Right hindlimb (tissue), 1 donor: Measurements from ENCODE around the gene PGM5.

Experiments
- DNase-seq: peaks from one replicate; pipeline ENCODE4 v3.0.0-alpha.2; 2018

Gene PGM5

DNA sequence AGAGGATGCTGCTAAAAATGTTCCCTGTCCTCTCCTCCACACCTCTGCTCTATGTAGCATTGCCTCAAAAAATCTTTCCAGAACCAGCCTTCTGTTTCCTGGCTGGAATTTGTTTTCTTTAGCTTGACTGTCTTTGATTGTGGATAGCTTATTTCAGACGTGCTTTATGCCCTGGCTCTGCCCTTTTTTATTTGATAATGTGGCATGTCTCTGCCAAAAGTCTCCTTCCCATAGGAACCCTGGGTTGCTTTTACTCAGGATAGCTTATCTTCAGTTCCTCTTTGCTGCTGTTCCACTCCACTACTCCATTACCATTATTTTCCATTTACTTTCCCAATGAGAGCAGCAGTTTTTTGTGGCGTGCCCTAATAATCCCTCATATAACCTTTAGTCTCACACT lies 185.2 kb downstream of the PGM5 start:
- DNase-seq = no peak

DNA sequence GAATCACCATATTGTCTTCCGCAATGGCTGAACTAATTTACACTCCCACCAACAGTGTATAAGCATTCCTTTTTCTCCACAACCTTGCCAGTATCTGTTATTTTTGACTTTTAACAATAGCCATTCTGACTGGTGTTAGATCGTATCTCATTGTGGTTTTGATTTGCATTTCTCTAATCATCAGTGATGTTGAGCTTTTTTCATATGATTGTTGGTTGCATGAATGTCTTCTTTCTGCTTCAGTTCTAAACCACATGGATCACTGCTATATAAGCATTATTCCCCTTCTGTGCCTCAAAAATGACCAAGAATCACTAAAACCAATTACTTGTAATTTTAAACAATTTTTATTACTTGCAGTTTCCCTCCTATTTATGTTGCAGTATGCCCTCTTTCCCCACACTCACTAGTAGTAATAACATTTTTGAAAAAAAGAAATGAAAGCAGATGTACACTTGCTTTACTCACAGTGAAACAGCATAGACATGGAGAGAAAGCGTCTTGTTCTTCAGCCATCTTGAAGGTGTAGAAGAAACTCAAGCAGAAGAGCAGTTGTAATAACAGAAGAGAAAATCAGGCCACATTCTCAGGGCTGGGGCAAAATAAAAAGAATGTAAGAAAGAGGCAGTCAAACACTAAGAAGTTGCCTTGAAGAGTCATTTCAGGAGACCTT lies 188.8 kb downstream of the PGM5 start:
- DNase-seq = no peak

DNA sequence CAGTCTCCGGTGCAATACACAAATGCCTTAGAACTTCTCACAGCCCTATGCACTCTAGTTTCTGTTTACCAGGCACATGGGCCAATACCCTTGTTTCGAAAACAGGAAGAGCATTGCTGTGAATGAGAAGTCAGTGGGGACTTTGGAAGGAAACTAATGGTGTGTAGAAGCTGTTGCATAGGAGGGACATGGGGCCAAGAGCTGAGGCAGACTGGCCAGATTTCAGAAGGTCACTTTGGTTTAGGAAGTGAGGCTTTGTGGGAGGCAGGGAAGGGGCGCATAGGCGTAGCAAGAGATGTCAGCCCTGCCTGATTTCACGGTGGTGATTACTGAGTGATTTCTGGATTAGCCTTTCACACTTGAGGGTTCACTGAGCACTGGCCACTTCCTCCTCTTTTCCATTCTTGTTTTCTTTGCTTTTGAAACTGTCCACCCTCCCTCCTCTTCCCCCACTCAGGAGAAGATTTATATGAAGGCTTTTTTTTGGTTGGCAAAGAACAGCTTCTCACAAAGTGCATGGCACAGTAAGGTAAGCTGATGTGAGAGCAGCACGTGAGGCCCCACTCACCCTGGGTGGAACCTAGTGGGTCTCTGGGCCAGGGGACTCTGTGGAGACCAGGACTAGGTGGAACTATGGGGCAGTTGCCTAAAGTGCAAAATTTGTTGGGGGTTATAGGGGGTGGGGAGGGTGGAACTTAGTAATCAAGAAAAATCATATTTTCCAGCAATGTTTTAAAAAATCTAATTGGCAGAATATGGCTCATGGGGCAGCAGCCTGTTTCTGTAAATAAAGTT lies 190.4 kb downstream of the PGM5 start:
- no peak for DNase-seq

DNA sequence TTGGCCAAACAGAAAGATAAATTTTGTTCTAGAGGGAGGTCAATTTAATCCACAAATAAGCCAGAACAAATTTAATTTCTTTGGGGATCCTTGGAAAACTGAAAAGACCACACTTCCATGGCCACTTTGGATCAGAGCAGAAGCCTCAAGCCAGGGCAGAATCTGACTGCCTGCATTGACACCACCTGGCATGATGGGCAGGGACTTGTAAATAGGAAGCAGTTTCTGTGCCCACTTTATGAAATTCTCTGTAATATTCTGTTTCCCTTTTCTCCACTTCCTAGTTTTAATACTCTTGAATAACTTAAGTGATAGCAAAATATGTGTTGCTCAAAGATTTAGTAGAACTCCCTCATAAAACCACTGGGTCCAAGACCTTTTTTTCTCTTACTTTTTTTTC lies 191.0 kb downstream of the PGM5 start:
- no peak for DNase-seq

DNA sequence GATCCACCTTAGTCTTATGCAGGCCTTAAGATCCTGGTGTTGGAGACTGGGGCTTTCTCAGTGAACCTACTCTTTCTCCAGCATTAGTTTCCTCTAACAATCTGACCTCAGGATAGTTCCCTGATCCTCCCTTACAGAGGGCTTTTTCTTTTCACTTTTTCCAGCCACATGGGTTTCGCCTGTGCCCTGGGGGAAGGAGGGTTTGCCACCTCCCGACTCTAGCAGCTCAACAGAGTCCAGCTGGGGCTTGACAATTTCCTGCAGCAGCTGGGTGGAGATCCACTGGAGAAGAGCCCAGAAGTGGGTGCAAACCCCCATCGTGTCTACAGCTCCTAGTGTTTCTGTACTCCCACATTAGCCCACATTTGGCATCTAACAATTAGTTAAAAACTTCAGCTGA lies 191.8 kb downstream of the PGM5 start:
- DNase-seq = no peak

DNA sequence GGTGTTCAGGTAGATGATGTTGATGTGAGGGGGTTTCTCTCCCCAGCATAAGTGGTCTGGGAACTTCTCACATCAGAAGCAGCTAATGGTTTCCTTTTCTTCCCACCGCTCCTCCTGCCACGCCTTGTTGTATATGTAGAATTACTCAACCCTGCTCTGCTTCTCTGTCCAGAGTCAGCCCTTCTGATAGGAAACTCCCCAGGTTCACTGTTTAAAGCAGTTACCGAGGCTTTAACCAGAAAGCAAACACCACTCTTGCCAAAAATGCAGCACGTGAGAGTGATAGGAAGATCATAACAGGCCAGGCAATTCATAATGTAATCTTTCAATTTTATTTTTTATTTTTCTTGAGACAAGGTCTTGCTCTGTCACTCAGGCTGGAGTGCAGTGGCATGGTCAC lies 194.8 kb downstream of the PGM5 start:
- DNase-seq = no peak

DNA sequence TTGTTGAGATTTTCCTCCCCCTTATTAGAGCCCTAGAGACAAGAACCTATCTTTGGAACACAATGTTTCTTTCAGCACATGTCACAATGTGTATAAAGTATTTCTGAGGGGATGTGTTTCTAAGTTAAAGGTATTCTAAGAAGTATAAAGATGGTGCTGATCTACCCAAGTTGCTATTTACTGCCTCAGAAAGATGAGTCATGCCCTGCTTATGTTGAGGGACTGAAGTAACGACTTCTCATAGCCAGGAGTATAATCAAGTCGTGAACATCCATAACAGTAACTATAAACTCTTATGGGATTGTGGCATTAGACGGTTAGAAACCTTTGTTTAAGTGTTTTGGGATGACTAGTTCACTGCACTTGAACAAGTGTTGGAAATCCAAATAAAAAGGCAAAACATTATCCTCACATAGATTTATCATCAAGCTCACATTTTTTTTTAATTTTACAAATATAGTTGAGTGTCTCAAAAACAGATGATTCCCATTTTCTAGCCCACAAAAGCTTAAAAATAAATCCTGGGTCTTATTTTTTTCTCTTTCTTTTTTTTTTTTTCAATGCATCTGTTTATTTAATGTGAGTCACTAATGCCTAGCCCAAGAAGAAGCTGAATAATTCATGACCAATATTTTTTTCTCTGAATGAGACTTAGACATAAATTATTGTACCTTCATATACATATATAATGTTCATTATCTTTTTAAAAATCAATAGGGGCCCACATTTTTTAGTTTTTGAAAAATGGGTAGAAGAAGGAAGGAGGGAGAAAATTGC lies 196.5 kb downstream of the PGM5 start:
- no peak for DNase-seq

DNA sequence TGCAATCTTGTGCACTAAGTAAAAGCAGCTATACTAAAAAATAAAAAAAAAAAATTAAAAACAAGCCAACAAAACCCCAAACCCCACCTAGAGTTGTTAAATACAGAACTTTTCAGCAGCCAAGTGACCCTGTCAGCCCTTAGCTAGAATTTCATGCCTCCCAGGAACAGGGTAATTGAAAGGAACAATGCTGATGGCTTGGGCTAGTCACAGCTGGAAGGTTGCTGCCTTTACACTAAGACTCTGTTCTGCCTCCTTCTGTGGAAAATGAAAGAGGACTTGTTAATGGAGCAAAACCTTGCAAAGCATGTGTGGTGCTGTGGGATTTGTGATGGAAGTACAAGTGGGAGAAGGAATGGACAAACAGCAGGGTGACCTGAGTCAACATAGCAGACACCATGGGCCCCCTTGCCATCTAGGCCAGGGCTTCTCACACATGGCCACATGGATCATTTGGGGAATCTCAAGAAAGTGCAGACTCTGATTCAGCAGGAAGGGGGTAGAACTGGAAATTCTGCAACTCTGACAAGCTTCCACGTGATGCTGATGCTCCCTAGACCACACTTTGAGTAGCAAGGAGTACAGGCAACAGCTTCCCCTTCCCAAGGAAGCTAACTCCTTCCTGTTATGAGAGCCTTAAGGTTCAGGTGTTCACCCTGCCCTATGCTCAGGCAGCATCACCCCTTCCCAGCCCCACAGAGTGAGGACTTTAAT lies 199.2 kb downstream of the PGM5 start:
- no peak for DNase-seq

DNA sequence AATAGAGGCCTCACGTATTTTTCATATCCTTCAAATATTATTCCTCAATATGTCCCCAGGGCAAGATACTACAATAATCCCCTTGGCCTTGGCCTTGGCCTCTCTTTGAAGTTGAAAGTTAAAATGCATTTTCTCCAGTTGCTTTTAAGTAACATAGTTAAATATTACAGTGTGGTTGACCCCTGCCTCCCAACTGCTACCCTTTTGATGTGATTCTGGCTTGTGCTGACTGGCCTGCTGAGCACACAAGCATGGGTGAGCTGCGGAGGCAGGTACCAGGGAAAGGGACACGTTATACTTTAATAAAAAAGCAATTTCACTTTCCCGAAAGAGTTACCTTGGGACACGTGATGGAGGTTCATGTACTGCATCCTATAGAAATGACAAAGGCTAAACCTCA lies 202.1 kb downstream of the PGM5 start:
- DNase-seq = no peak

DNA sequence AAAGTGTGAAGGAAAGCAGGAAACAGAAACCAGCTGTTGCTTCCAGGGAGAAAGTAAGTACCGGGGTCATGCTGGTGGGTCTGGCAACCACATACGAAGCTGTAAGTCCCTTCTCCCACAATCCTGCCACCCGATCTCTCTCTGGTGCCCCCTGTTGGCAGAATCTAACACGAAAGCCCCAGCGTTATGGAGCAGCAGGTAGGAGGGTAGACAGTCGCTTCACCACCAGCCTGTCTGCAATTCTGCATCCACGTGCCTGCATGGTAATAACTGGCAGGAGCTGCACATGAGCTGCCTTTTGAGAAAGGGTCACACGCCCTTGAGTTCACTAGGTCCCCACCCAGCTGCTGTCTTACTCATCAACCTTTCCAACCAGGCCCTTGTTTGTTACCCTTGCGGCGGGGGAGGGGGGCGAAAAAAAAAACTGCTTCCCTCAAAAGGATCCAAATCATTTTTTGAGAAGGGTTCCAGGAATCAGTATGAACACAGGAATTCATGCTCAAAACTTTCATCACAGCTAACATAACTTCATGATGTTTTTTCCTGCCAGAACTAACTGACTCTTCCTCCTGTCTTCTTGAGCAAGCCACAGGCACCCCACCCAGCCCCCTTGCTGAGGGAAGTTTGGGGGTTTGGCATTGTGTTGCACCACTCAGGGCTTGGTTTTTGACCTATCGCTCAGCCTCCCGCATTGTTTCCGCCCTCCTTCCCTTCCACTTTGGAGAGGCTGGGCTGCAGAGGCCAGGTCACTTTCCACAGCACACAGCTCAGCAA lies 203.8 kb downstream of the PGM5 start:
- DNase-seq = no peak

DNA sequence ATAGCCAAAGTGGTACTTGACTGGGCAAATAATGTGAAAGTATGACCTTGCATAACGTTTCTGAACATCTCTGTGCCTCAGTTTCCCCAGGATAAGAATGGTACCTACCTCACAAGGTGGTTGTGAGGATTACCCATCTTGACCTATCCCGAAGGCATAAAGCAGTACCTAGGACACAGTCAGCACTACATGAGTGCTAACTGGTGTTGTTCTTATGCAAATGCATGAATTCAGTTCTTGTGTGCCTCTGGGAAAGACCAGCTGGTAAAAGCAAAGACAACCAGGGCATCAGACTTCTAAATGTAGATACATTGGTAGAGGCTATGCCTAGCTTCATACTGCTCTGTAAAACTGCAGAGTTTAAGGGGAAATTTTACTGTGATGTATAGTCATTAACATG lies 206.1 kb downstream of the PGM5 start:
- no peak for DNase-seq

DNA sequence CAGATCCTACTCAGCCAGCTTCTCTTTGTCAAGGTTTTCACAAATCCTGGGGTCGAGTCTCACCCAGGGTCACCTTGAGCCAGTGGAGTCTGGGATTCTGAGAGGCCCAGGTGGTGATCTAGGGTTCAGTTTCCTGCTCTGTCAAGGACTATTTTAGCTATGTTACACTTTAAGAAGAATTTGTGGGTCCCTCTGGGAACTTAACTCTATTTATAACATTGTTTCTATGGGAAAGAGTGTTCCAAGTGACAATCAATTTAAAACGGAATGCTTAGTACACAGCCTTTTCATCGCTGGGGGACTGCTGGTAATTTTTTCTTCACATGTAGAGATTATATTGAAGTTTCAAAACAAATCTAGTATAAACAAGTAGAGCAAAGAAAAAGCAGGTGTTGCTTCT lies 211.2 kb downstream of the PGM5 start:
- no peak for DNase-seq

DNA sequence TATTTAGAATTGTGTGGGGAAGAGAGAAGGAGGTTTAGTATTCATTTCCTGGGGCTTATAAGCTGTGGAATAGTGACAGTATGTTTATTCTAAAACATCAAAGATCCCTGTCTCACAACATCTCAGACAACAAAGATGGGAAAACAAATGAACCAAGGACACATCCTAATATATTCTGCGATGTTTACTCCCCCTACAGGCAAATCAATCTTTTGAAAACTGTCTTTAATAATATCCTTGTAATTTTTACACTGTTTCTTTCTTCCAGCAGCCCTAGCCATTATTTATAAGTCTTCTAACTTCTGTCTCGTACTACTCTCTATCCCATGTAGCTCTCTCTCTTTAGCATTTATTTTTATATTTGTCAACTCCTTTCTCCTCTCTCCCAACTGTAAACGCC lies 217.7 kb downstream of the PGM5 start:
- no peak for DNase-seq

DNA sequence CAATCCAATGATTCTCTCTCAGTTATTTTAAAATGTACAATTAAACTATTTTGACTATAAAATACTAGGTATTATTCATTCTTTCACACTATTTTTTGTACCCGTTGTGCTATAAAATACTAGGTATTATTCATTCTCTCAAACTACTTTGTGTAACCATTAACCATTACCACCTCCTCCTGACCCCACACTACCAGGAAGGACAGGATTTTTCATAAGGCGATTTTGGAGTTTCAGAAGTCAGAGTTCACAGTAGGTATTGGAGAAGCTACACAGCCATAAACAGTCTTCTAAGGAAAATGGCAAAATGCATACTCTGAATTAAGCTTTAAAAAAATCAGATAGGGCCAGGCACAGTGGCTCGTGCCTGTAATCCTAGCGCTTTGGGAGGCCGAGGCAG lies 219.4 kb downstream of the PGM5 start:
- DNase-seq = no peak

DNA sequence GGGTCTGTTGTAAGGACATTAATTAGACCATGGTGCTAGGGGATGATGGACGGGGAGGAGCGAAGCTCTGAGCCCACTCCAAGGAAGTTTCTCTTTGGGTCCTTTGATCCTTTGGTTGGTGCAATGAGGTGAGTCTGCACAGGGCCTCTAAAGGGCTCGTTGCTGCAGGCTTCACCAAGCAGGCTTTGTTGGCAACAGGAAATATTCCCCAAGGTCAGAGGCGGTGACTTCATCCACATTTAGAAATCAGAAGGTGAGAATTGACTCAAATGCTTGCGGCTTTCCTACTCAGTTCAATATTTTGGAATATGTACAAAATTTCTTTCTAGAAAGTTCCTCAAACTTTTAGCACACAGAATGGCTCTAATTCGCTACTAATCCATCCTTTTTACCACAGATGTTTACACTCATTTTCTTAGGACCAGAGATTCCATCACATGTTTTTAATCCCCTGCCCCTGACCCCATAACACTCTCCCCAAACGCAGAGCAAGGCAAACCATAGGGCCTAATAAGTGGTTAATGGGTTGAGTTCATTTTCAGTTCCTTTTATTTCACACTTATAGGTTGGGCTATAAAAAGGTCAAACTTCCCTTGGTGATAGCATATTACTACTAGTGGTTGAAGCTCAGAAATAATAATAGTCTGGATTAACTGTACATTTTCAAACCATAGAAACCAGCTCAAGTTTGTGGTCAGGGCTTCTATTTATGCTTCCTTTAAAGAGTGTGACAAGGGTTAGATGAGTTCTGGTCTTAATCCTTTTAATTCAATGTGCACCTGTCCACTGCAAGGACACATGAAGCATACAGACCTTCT lies 221.6 kb downstream of the PGM5 start:
- DNase-seq = no peak
